ENCODE results near the gene PIK3R3.

PIK3R3 gene

DNA sequence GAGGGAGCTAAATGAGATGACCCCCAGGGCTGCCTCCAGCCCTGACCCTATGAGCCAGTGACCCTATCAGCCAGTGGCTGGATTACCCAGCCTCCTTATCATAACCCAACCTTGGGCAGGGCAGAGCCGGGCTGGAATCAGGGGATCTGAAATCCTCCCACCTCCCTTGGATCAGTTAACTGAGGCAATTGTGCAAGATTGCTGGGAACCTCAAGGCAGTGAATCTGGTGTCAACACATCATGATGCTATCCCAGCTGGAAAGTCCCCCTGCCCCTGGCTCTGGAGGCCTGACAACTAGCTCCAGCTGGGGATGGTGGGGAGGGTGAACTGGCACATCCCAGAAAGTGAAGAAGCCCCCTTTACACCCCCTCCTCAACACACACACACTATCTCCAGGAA lies 36.0 kb upstream of the PIK3R3 start:
- no peak overlapping the region for H3K27ac Mint-ChIP-seq
- H3K9me3 Mint-ChIP-seq: no peaks in the 10 kb centered on the region
- peaks cover 38% of the 10 kb centered on the region for H3K27me3 Mint-ChIP-seq (ENCODE audit: low read depth)
- no peak overlapping the region for H3K4me3 Mint-ChIP-seq
- H3K4me1 Mint-ChIP-seq (ENCODE audit: low read depth): peaks cover 12% of the 10 kb centered on the region
- H3K36me3 Mint-ChIP-seq (ENCODE audit: low read depth): no peaks in the 10 kb centered on the region

DNA sequence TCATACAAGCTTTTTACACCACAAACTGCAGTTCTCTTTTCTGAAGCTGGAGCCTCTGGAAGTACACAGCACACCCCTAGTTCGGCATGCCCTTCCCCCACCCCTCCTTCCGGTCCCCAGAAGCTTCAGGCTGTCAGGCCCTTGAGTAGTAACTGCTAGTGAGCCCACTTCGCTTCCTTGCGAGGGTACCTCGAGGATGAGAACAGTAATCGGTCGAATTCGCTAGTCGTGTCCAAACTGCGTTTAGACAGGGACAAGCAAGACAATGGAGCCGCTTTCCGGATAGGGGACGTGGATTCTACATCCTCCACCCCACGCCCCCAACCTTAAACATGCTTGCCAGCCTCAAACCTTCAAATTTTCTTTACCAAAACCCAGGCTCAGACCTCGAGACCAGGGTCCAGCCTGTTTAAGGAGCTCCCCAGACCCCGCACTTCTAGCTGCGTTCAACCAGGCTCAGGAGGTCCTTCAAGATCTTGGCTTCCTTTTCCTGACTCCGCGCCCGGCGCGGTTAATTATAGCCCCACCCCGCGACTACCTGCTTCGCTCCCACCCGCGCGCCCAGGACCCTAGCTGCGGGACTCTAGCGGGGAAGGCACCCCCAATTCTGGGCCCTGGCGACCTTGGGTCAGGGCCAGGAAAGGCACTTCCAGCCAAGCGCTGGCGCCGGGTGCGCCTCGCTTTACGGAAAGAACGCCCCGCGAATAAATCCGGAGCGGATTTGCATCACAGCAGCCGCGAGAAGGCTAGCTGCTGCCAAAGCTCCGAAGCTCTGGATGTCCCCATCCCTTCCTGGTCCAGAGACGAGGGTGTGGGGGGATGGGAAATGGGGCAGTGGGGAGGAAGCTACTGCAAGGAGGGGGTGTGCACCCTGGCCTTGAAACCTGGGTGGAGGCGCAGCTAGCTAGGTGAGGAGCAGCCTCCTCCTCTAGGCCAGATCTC lies 34.4 kb upstream of the PIK3R3 start:
- no peaks in the 10 kb centered on the region for H3K9me3 Mint-ChIP-seq
- peak overlapping the region; percentile 84 for H3K27ac Mint-ChIP-seq
- H3K4me1 Mint-ChIP-seq (ENCODE audit: low read depth): peaks cover 12% of the 10 kb centered on the region
- peak overlapping the region; percentile 83 for H3K4me3 Mint-ChIP-seq
- no peaks in the 10 kb centered on the region for H3K36me3 Mint-ChIP-seq (ENCODE audit: low read depth)
- H3K27me3 Mint-ChIP-seq (ENCODE audit: low read depth): peaks cover 39% of the 10 kb centered on the region

DNA sequence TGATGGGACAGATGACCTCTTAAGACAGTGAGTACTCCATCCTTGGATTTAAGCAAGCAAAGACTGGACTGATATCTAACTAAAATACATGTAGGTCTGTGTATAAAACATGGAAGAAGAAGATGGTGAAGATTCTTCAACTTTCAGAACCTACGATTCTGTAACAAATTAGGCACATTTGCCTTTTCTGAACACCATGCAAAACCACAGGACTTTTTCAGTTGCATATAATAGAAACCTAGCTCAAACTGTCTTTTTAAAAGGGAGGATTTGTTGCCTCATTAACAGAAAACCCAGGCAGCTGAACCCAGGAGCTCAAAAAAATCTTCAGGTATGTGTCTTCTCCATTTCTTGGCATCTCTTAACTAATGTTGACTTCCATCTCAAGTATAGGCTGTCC lies 27.8 kb upstream of the PIK3R3 start:
- Mint-ChIP-seq H3K4me1 (ENCODE audit: low read depth) (no peaks in the 10 kb centered on the region), H3K36me3 (ENCODE audit: low read depth) (no peaks in the 10 kb centered on the region)

DNA sequence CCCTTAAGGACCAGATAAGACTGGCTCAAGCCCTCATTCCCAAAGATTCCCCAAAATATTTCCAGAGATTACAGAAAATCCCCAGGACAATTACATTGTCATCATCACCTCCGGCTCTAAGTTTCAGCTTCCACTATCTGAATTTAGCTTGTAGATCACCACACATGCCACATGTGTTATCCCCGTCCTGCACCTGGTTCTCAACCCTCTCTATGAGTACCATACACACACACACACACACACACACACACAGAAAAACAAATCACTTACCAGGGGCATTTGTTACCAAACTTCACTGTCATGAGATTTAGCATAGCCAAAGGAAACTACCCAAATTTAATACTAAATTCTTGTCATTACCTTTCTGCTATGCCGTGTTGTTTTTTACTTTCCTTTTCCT lies 27.1 kb upstream of the PIK3R3 start:
- Mint-ChIP-seq H3K9me3 (no peaks in the 10 kb centered on the region), H3K4me3 (no peak overlapping the region), H3K27ac (no peak overlapping the region), H3K4me1 (ENCODE audit: low read depth) (no peaks in the 10 kb centered on the region), H3K36me3 (ENCODE audit: low read depth) (no peaks in the 10 kb centered on the region), H3K27me3 (ENCODE audit: low read depth) (peaks cover 10% of the 10 kb centered on the region)

More for the DNA sequence above, 27.8 kb upstream of the PIK3R3 start:
- no peak overlapping the region for H3K4me3 Mint-ChIP-seq
- no peaks in the 10 kb centered on the region for H3K9me3 Mint-ChIP-seq
- H3K27me3 Mint-ChIP-seq (ENCODE audit: low read depth): peaks cover 16% of the 10 kb centered on the region
- no peak overlapping the region for H3K27ac Mint-ChIP-seq

DNA sequence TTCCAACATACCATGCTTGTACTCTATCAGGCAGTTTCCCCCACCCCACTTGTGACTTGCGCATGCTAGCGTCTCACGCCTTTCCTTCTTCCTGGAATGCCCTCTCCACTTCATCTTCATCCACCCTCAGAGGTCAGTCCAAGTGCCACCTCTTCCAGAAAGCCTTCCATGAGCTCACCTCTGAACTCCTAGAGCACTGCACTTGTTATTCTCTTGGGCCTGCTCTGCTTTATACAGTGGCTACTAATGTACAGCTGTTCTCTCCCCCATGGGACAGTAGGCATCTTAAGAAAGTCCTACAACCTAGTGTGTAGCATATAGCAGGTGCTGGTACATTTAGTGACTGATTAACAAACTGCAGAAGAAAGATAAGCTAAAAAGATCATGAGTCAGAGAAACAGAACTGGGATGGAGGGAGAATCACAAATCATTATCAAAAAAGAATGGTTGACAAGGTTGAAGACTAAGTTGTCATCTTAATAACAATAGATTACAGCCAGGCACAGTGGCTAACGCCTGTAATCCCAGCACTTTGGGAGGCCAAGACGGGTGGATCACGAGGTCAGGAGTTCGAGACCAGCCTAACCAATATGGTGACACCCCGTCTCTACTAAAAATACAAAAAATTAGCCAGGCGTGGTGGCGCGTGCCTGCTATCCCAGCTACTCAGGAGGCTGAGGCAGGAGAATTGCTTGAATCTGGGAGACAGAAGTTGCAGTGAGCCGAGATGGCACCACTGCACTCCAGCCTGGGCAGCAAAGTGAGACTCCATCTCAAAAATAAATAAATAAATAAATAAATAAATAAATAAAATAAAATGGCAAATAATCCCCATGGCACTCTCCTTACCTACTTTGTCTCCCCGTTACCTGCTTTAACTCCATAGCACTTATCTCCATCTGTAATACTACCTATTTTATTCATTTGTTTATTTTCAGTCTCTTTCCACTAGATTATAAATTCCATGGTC lies 26.2 kb upstream of the PIK3R3 start:
- H3K4me3 Mint-ChIP-seq: no peak overlapping the region
- H3K27ac Mint-ChIP-seq: no peak overlapping the region
- H3K4me1 Mint-ChIP-seq (ENCODE audit: low read depth): no peaks in the 10 kb centered on the region
- no peaks in the 10 kb centered on the region for H3K36me3 Mint-ChIP-seq (ENCODE audit: low read depth)
- no peaks in the 10 kb centered on the region for H3K9me3 Mint-ChIP-seq
- peaks cover 3% of the 10 kb centered on the region for H3K27me3 Mint-ChIP-seq (ENCODE audit: low read depth)

DNA sequence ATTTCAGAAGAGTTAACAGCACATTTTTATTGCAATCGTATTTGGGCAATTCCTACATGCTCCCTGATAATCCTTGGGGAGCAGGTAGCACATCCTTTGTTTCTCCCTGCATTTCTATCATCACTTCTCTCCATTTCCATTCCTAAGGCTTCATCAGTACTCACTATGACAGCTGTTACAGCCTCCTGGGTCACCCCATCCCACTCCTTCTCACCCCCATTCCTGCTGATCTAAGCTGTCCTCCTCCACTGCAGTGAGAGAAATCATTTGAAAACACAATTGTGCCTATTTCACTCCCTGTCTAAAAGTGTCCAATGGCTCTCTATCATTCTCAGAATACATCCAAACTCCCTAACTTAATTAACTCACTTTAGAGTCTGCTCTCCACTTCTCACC lies 25.5 kb upstream of the PIK3R3 start:
- H3K4me3 Mint-ChIP-seq: no peak overlapping the region
- H3K27me3 Mint-ChIP-seq (ENCODE audit: low read depth): no peaks in the 10 kb centered on the region
- H3K36me3 Mint-ChIP-seq (ENCODE audit: low read depth): no peaks in the 10 kb centered on the region
- no peaks in the 10 kb centered on the region for H3K9me3 Mint-ChIP-seq
- H3K4me1 Mint-ChIP-seq (ENCODE audit: low read depth): no peaks in the 10 kb centered on the region
- no peak overlapping the region for H3K27ac Mint-ChIP-seq

DNA sequence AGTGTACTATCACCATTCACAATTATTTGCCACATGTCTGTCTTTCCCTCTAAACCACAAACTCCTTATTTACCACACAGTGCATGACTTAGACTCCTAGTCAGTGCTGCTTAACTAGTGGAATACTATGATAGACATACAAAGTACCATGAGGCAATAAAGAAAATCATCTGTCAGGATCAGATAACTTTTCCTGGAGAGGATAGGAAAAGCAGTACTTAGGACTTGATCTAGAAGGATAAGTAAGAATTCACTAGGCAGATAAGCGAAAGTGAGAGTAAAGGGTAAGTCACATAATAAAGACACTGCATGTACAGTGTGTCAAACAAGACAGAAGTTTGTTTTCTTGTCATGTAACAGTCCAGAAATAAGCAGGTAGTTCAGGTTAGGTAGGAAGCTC lies 21.3 kb upstream of the PIK3R3 start:
- no peaks in the 10 kb centered on the region for H3K27me3 Mint-ChIP-seq (ENCODE audit: low read depth)
- no peaks in the 10 kb centered on the region for H3K4me1 Mint-ChIP-seq (ENCODE audit: low read depth)
- no peak overlapping the region for H3K4me3 Mint-ChIP-seq
- no peak overlapping the region for H3K27ac Mint-ChIP-seq
- no peaks in the 10 kb centered on the region for H3K9me3 Mint-ChIP-seq
- H3K36me3 Mint-ChIP-seq (ENCODE audit: low read depth): no peaks in the 10 kb centered on the region

DNA sequence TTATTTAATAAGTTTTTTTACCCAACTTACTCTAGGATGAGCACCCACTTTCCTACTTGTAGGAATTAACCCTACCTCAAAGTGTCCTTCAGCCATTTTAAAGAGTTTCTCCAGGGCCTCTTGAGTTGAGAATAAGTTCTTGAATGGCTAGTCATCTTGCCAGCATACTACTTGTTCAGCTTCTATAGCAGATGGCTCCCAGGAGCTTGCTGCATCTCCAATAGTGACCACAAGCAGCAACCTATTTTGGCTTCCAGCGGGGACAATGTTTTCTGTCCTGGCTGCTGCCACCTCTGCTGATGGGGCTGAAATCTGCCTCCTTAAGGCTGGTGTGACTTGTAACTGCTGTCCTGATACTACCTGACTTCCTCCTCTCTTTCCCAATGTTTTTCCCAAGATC lies 20.8 kb upstream of the PIK3R3 start:
- H3K4me3 Mint-ChIP-seq: no peak overlapping the region
- no peaks in the 10 kb centered on the region for H3K9me3 Mint-ChIP-seq
- no peaks in the 10 kb centered on the region for H3K36me3 Mint-ChIP-seq (ENCODE audit: low read depth)
- H3K4me1 Mint-ChIP-seq (ENCODE audit: low read depth): no peaks in the 10 kb centered on the region
- H3K27ac Mint-ChIP-seq: no peak overlapping the region
- H3K27me3 Mint-ChIP-seq (ENCODE audit: low read depth): peaks cover 3% of the 10 kb centered on the region

DNA sequence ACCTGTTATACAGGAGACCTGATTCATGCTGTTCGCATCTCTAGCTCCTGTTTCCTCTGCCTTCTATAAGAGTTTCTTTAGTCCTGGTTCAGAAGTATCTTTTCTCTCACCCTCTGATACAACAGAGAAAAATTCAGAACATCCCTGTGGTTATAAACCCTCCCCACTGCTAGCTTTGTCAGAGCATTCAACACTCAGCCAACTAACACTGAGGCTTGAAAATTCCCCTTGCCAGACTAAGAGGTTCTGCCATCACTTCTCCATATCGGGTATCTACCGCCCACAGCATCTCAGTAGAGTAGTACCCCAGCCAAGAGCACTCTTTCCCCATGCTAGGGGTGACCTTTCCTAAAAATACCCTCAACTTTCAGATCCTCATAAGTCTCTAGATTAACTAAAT lies 19.6 kb upstream of the PIK3R3 start:
- H3K27me3 Mint-ChIP-seq (ENCODE audit: low read depth): peaks cover 11% of the 10 kb centered on the region

DNA sequence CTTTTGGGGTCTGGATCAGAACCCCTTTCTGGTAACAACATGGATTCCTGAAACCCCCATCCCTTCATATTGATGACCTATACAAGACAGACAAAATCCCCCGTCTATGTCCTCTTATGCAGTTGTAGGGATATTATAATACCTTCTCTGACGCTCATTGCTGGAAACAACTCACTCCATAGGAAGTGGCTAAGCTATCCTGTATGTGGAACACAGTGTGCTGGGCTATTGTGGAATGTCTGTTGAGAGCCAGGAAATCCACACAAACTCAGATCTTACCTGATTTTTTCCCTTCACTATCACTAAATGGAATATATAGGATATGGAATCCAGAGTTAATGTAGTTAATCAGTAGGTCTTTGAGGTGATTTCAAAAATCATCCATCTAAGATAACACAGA lies 17.7 kb upstream of the PIK3R3 start:
- H3K4me1 Mint-ChIP-seq (ENCODE audit: low read depth): no peaks in the 10 kb centered on the region
- H3K27me3 Mint-ChIP-seq (ENCODE audit: low read depth): peaks cover 11% of the 10 kb centered on the region
- H3K36me3 Mint-ChIP-seq (ENCODE audit: low read depth): no peaks in the 10 kb centered on the region
- H3K4me3 Mint-ChIP-seq: no peak overlapping the region
- no peak overlapping the region for H3K27ac Mint-ChIP-seq
- no peaks in the 10 kb centered on the region for H3K9me3 Mint-ChIP-seq

More for the DNA sequence above, 19.6 kb upstream of the PIK3R3 start:
- Mint-ChIP-seq H3K9me3 (no peaks in the 10 kb centered on the region), H3K4me1 (ENCODE audit: low read depth) (no peaks in the 10 kb centered on the region), H3K4me3 (no peak overlapping the region), H3K27ac (no peak overlapping the region), H3K36me3 (ENCODE audit: low read depth) (no peaks in the 10 kb centered on the region)

DNA sequence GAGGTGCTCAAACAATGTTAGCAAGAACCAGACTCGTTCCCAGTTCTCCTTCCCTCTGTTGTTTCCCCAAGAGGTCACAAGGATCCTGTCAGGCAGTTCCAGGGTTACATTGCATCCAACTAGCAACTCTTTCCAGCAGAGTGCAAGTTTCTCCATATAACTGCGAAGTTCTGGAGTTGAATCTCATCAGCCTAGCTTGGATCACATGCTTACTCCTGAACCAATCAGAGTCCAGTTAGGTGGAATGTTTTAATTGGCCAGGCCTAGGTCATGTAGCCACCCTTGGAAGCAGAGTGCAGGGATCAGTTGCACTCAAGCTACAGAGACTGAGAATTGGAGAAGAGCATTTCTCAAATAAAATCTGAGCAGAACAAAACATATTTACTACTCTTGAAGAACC lies 15.9 kb upstream of the PIK3R3 start:
- no peaks in the 10 kb centered on the region for H3K4me1 Mint-ChIP-seq (ENCODE audit: low read depth)
- H3K36me3 Mint-ChIP-seq (ENCODE audit: low read depth): no peaks in the 10 kb centered on the region
- no peaks in the 10 kb centered on the region for H3K9me3 Mint-ChIP-seq
- peaks cover 11% of the 10 kb centered on the region for H3K27me3 Mint-ChIP-seq (ENCODE audit: low read depth)
- no peak overlapping the region for H3K4me3 Mint-ChIP-seq
- H3K27ac Mint-ChIP-seq: no peak overlapping the region

DNA sequence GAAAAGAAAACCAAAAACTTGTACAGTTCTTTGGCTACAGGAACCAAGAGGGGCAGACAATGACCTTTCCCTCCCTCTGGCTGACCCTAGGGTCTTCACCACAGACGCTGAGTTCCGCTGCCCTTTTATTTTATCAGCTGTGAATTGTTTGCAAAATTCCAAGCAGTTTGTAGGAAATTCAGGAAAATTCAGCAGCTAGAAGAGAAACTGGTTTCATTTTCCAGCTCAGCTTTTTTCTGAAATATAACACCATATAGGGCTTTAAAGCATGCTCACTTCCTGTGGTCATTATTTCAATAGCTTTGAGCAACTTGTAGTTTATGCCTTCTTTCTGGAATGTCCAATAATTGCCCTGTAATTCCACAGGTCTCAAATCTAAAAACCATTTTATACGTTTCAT lies 5.5 kb upstream of the PIK3R3 start:
- no peak overlapping the region for H3K27ac Mint-ChIP-seq
- H3K4me1 Mint-ChIP-seq (ENCODE audit: low read depth): peaks cover 8% of the 10 kb centered on the region
- no peaks in the 10 kb centered on the region for H3K9me3 Mint-ChIP-seq
- no peaks in the 10 kb centered on the region for H3K36me3 Mint-ChIP-seq (ENCODE audit: low read depth)
- H3K4me3 Mint-ChIP-seq: no peak overlapping the region
- H3K27me3 Mint-ChIP-seq (ENCODE audit: low read depth): peaks cover 40% of the 10 kb centered on the region

DNA sequence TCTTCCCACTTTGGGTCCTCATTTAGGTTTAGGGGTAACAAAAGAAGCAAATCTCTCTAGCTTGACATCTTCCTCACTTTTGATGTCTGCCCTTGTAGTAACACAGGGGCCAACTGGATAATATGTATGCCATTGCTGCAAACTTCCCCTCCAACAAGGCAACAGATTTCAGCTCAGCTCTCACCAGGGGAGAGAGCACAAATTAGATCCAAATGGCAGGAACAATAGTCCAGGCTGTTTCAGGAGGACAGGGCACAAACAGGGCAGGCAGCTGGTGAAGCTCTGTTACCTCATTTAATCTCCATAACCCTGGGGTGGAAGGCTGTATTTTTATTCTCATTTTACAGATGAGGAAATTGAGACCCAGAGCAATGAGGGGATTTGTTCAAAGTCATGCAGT lies 4.3 kb upstream of the PIK3R3 start:
- Mint-ChIP-seq H3K4me1 (ENCODE audit: low read depth) (peaks cover 14% of the 10 kb centered on the region), H3K36me3 (ENCODE audit: low read depth) (peaks cover 2% of the 10 kb centered on the region), H3K4me3 (no peak overlapping the region), H3K27ac (no peak overlapping the region), H3K27me3 (ENCODE audit: low read depth) (peaks cover 50% of the 10 kb centered on the region), H3K9me3 (no peaks in the 10 kb centered on the region)

DNA sequence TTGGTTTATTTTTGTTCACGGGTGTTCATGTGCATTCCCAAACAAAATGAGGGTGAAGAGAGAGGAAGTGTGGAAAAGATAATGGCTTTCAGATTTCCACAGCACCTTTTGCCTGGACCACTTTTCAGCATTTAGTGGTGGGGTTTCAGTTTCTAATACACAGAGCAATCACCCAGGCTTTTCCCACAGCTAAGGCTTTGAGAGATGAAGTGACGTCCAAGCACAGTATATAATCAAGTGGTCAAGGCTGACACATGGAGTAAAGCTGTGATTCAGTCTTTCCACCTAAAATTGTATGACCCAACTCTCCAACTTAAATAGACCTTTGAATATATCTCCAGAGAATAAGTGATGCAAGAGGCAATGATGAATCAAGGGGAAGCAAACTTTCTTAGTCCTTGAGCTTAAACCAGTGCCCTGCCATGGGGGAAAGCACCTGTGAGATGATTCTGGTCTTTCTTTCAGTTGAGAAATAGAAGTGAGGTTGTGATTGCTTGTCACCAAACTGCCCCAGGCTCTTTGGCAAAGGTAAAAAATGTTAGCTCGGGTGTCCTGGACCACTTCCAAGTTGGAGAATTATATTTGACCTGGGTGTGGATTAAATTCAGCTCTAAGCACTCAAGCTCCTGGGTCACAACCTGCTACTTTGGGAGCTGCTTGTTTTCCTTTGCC lies 2.4 kb upstream of the PIK3R3 start:
- H3K27me3 Mint-ChIP-seq (ENCODE audit: low read depth): peaks cover 70% of the 10 kb centered on the region
- H3K27ac Mint-ChIP-seq: no peak overlapping the region
- H3K4me1 Mint-ChIP-seq (ENCODE audit: low read depth): peaks cover 19% of the 10 kb centered on the region
- H3K4me3 Mint-ChIP-seq: no peak overlapping the region
- peaks cover 2% of the 10 kb centered on the region for H3K36me3 Mint-ChIP-seq (ENCODE audit: low read depth)
- no peaks in the 10 kb centered on the region for H3K9me3 Mint-ChIP-seq

Data from T-helper 1 cell treated with Interleukin-12 subunit alpha and Interleukin-12 subunit beta and Interleukin-4 antibody, amounts not matched to agents 30 μg/mL and 1 μg/mL, for 36 hours (primary cell).